GM19463 (cell line): ENCODE results near the gene HIVEP2.

Experiments
- ATAC-seq: cut with Tn5 transposase; IDR thresholded peaks from one replicate; pipeline ENCODE4 v1.9.1; 2021; ENCODE audit warnings: mild to moderate bottlenecking, moderate library complexity; ENCODE audit not compliant: unreplicated experiment

Gene HIVEP2

GRCh38 chr6:142821860-142822259 is 123.1 kb downstream of the HIVEP2 start:
- no peak for ATAC-seq

GRCh38 chr6:142821164-142821716 is 123.7 kb downstream of the HIVEP2 start:
- no peak for ATAC-seq

- no peak for ATAC-seq
Measured at GRCh38 chr6:142820338-142821051, 124.5 kb downstream of the HIVEP2 start.

GRCh38 chr6:142819603-142820337 is 125.2 kb downstream of the HIVEP2 start:
- peak; percentile 69 for ATAC-seq

- no peak for ATAC-seq
Measured at GRCh38 chr6:142816486-142816885, 128.5 kb downstream of the HIVEP2 start.

- ATAC-seq, result no peak
Measured at GRCh38 chr6:142816031-142816430, 128.9 kb downstream of the HIVEP2 start.

- no peak for ATAC-seq
Measured at GRCh38 chr6:142811923-142812322, 133.1 kb downstream of the HIVEP2 start.

GRCh38 chr6:142810952-142811514 is 133.9 kb downstream of the HIVEP2 start:
- ATAC-seq, result peak; percentile 50

GRCh38 chr6:142809947-142810346 is 135.0 kb downstream of the HIVEP2 start:
- no peak for ATAC-seq

GRCh38 chr6:142808405-142809061 is 136.4 kb downstream of the HIVEP2 start:
- ATAC-seq, result no peak

- no peak for ATAC-seq
Measured at GRCh38 chr6:142805042-142805441, 139.9 kb downstream of the HIVEP2 start.

- ATAC-seq, result no peak
Measured at GRCh38 chr6:142804490-142804889, 140.5 kb downstream of the HIVEP2 start.

GRCh38 chr6:142803495-142804058 is 141.4 kb downstream of the HIVEP2 start:
- no peak for ATAC-seq

- ATAC-seq, result no peak
Measured at GRCh38 chr6:142803032-142803431, 141.9 kb downstream of the HIVEP2 start.

- peak; percentile 46 for ATAC-seq
Measured at GRCh38 chr6:142802124-142802523, 142.9 kb downstream of the HIVEP2 start.

GRCh38 chr6:142800240-142800639 is 144.7 kb downstream of the HIVEP2 start:
- no peak for ATAC-seq

GRCh38 chr6:142799639-142800038 is 145.3 kb downstream of the HIVEP2 start:
- ATAC-seq, result no peak

- no peak for ATAC-seq
Measured at GRCh38 chr6:142797159-142797558, 147.8 kb downstream of the HIVEP2 start.

GRCh38 chr6:142796571-142796970 is 148.4 kb downstream of the HIVEP2 start:
- ATAC-seq, result no peak

- ATAC-seq, result no peak
Measured at GRCh38 chr6:142796024-142796423, 149.0 kb downstream of the HIVEP2 start.

GRCh38 chr6:142794424-142794823 is 150.6 kb downstream of the HIVEP2 start:
- no peak for ATAC-seq
